Loucy (cell line): ENCODE data around the gene KRTCAP2.

Source experiments
- CTCF ChIP-seq: fragments of 200-600 bp; sonication (generic); conservative IDR thresholded peaks from 2 replicates; pipeline ENCODE4 v1.5.1; 2014; ENCODE audit warnings: mild to moderate bottlenecking, antibody characterized with exemption, low read length
- EZH2phosphoT487 ChIP-seq: fragments of 200-600 bp; IDR thresholded peaks from 2 replicates; pipeline ENCODE4 v1.6.1; 2018; ENCODE audit warnings: antibody characterized with exemption, mild to moderate bottlenecking, moderate library complexity, borderline replicate concordance

GRCh38 chr1:155123801-155124200, 49.3 kb downstream of the KRTCAP2 start:
- no peak for TF ChIP-seq CTCF
- no peak for TF ChIP-seq EZH2phosphoT487
